Measurements from ENCODE around the gene VILL.

DNA sequence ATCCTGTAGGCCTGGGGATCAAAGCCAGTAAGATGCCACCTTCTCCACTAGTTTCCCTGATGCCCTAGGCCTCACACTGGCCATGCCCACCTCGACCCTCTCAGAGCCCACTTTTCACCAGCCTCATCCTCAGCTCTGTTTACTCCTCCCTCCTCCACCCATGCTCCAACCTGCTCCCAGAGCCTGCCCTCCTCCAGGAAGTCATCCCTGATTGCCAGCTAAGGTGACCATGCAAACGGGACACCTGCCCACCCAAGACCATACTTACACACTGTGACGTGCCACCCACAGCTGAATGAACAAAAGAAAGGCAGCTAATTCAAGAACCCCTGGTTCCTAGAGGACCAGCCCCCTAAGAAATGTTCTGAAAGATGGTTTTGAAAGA is 29.7 kb downstream of the VILL start:
- no peak for TF ChIP-seq TAF1 (IDR thresholded peaks at IDR 0.05; ENCODE audit: low read depth, low read length)
- no peak for TF ChIP-seq POLR2A (IDR thresholded peaks at IDR 0.05; ENCODE audit: low read depth, low read length)
- no peak for TF ChIP-seq POLR2AphosphoS5 (IDR thresholded peaks at IDR 0.05; ENCODE audit: low read depth, low read length)
- no peak for TF ChIP-seq POU2F2 (IDR thresholded peaks at IDR 0.05; ENCODE audit: low read depth, low read length)

All from GM12891 (cell line).